SK-N-MC (cell line): Measurements from ENCODE around the gene TNNC1.

Experiments
- DNase-seq: peaks from one replicate; pipeline ENCODE4 v3.0.0-alpha.2; 2011; ENCODE audit warnings: low read depth, low spot score
- H3K27ac ChIP-seq: fragments of 200-600 bp; sonication (generic); 2 replicates; pipeline ENCODE4 v1.5.1; 2016; ENCODE audit warnings: mixed run types
- H3K36me3 ChIP-seq: fragments of 200-600 bp; sonication (generic); 2 replicates; pipeline ENCODE4 v1.6.1; 2017; ENCODE audit warnings: antibody characterized with exemption, low read length, mixed read lengths; ENCODE audit not compliant: insufficient read depth
- H3K4me3 ChIP-seq: fragments of 200-600 bp; sonication (generic); 2 replicates; pipeline ENCODE4 v1.5.1; 2016
- H3K9ac ChIP-seq: fragments of 200-600 bp; sonication (generic); 2 replicates; pipeline ENCODE4 v1.8.0; 2017; ENCODE audit warnings: mixed run types, mixed read lengths; ENCODE audit not compliant: insufficient read length
- H3K9me3 ChIP-seq: fragments of 200-600 bp; sonication (generic); 2 replicates; pipeline ENCODE4 v1.6.1; 2017; ENCODE audit warnings: low read depth, mild to moderate bottlenecking, antibody characterized with exemption, low read length, moderate library complexity, mixed read lengths
- EZH2 ChIP-seq: fragments of 200-600 bp; sonication (generic); IDR thresholded peaks from one replicate; pipeline ENCODE4 v1.6.1; 2017; ENCODE audit warnings: antibody characterized with exemption
- FOXP2 ChIP-seq: optimal IDR thresholded peaks from 2 replicates; pipeline ENCODE3; 2011; ENCODE audit warnings: mild to moderate bottlenecking, moderate library complexity; ENCODE audit not compliant: insufficient read depth; ENCODE audit errors: extremely low read length, control extremely low read depth
- POLR2AphosphoS5 ChIP-seq: IDR thresholded peaks from 2 replicates; pipeline ENCODE4 v1.6.1; 2012; ENCODE audit warnings: mild to moderate bottlenecking, low read depth, low read length, borderline replicate concordance

Gene TNNC1

DNA sequence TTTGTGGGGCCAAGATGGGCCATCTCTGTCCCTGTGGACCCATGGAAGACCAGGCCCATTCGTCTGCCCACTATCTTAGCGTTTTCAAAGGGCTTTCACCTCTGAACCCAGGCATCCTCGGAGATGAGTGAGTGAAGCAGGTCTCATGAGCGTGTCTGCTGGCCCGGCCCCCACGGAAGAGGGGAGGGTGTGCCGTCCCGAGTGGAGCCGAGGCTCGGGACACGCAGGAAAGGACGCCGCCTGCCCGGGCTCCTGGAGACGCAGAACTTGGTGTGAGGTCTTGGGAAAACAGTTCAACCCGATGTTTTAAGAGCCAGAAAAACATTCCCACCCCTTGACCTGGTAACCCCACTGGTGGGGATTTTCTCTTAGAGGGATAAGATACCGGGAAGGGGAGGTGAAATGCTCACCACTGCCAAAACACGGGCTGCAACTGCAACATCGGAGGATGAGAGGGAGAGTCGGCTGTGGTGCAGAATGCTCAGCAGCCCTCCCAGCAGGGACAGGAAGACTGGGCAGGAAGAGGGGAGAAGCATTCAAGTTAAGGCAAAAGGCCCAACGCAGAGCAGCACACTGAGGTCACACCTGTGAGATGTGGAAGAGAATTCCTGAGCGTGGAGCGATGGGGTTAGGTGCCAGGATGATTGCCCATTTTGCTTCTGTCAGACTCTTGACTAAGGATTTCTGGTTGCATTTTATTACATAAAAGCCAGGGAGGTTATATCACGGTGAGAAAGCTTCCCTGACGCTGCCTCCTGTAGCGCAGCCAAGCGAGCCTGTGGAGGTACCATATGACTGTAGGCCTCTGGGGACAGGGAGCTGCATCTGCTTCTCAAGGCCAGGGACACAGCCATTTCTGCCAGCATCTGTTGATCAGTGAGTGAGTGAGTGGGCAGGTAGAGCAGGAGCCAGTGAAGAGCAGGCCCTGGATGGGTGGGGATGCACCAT is 27.2 kb upstream of the TNNC1 start:
- DNase-seq = no peak
- TF ChIP-seq FOXP2 = no peak
- no peak for TF ChIP-seq EZH2
- no peak for TF ChIP-seq POLR2AphosphoS5
- Histone ChIP-seq H3K27ac (no peak overlapping the region), H3K9me3 (no peaks in the 10 kb centered on the region), H3K36me3 (peaks cover 5% of the 10 kb centered on the region; the same call in 1 of the 2 replicates), H3K9ac (no peak overlapping the region), H3K4me3 (no peak overlapping the region)

DNA sequence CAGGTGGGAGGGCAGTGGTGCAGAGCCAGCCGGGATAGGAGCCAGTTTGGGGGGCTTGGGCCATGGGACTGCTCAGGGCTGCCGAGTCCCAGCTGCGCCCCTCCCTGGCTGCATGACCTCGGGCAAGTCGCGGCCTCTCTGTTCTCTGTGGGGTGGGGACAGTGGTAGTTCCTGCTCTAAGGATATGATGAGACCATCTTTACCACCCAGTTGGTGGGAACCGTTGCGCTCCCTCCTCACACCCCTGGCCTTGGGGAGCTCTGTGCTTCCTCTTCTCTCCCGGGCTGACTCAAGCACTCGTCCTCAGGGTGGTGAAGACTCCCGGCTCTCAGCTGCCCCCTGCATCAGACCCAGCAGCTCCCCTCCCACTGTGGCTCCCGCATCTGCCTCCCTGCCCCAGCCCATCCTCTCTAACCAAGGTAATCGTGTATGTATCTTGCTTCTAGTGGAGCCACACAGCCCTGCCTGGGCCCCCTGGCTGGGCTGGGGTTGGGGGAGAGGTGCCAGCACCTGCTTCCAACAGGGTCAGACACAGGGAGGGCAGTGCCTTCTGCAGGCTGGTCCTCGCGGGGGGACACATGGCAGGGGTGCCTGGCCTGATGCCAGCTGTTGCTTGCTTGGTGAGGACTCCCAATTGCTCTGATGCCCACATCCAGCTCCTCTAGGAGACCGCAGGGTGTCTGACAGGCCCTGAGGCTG is 26.2 kb upstream of the TNNC1 start:
- Histone ChIP-seq H3K4me3 (no peak overlapping the region), H3K9ac (no peak overlapping the region), H3K27ac (no peak overlapping the region), H3K9me3 (no peaks in the 10 kb centered on the region), H3K36me3 (peaks cover 9% of the 10 kb centered on the region; the same call in 1 of the 2 replicates)
- DNase-seq = no peak
- TF ChIP-seq EZH2 = no peak
- TF ChIP-seq FOXP2 = no peak
- no peak for TF ChIP-seq POLR2AphosphoS5

DNA sequence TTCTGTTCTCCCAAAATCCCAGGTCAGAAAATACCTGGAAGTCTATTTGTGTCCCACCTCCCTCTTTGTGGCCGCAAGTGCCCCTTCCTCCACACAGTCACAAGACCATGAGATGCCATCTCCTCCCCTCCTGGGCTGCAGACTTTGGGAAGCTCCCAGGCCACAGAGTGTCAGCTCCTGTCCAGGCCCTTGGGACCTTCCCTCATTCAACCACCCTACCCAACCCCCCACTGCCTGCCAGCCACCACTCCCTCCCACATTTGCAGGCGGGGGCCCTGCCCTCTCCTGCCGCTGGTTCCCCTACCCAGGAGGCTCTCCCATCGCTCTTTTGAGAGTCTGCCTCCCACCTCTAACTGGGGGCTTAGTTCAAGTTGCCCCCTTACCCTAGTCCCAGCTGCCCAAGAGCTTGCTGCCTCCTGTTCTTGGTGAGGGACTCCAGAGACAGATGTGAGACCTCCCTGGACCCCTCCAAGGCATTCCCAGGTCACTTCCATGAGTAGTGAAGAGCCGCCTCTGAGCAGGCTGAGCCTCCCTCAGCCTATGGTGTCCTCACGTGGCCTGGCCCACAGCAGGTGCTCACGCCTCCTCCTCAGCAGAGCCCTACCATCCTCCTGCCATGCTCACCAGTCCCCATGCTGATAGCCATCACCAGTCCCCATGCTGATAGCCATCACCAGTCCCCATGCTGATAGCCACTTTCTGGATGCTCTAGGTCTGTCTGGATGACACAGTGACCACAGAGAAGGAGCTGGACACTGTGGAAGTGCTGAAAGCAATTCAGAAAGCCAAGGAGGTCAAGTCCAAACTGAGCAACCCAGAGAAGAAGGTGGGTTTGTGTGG is 25.4 kb upstream of the TNNC1 start:
- no peak for TF ChIP-seq EZH2
- no peak for TF ChIP-seq FOXP2
- no peak for TF ChIP-seq POLR2AphosphoS5
- Histone ChIP-seq H3K36me3 (peaks cover 9% of the 10 kb centered on the region; the same call in 1 of the 2 replicates), H3K27ac (no peak overlapping the region), H3K4me3 (no peak overlapping the region), H3K9ac (no peak overlapping the region), H3K9me3 (no peaks in the 10 kb centered on the region)
- DNase-seq = no peak

DNA sequence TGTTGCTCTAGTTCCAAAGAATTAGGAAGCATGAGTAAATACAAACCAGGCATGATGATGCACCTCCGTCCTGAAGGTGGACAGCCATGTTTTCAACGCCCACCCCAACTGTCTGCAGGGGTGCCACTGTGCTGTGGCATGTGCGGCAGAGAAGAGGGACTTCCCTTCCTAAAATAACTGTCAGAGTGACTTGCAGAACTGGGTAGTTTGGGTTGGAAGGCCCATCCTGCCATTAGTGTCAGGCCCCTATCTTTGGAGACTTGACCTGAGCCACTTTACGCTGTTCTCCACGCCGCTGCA is 23.9 kb upstream of the TNNC1 start:
- peaks cover 13% of the 10 kb centered on the region; the same call in 1 of the 2 replicates for H3K36me3 ChIP-seq
- no peak for DNase-seq
- no peak overlapping the region for H3K9ac ChIP-seq
- no peak overlapping the region for H3K4me3 ChIP-seq
- H3K9me3 ChIP-seq = no peaks in the 10 kb centered on the region
- TF ChIP-seq POLR2AphosphoS5 (no peak), EZH2 (no peak), FOXP2 (no peak)
- no peak overlapping the region for H3K27ac ChIP-seq

DNA sequence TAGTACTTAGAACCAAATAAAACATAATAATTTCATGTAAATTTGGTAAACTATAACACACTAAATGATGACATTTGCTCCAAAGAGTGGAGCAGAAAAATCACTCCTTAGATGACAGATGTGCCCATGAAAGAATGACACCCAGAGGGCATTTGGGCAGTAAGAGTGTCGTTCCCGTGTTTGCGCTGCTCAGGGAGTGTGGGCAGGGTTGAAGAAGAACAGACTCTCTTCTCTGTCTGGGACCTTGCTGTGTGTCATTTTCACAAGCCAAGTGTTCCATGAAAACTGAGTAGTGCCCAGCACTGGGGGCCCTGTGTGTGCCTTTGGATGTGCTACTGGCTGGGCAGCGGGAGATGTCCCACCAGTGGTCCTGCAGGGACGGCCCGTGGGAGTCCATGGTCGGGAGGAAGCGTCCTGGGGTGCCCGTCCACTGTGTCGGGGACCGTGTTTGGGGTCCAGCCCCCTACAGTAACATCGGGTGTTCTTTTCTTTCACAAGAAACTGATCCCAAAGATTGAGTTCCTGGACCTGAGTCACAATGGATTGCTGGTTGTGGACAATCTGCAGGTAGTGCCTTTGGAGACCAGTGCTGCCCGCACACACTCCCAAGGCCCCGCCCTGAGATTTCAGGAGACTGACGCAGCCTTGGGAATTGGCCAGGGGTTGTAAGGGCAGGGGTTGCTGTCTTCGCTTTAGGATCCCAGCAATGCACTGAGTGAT is 23.4 kb upstream of the TNNC1 start:
- Histone ChIP-seq H3K27ac (no peak overlapping the region), H3K4me3 (no peak overlapping the region), H3K9ac (no peak overlapping the region), H3K9me3 (no peaks in the 10 kb centered on the region), H3K36me3 (peaks cover 15% of the 10 kb centered on the region; the same call in 1 of the 2 replicates)
- no peak for DNase-seq
- TF ChIP-seq EZH2 = no peak
- TF ChIP-seq POLR2AphosphoS5 = no peak
- no peak for TF ChIP-seq FOXP2

DNA sequence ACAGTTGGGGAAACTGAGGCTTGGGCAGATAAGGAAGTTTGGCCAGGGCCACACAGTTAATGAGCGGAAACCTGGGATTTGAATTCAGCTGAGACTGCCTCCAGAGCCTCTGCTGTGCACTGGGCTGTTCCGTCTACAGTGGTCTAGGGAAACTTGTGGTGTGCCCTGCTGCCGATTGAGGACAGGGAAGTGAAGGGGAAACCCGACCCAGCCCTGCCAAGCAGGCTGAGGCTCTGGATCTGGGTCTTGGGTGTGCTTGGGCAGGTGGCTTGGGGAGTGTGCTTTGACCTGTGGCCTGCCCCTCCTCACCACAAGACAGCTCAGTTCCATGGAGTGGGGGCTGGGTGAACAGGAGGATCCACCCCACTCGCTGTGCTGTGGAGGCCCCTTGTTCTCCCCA is 19.2 kb upstream of the TNNC1 start:
- H3K4me3 ChIP-seq = no peak overlapping the region

DNA sequence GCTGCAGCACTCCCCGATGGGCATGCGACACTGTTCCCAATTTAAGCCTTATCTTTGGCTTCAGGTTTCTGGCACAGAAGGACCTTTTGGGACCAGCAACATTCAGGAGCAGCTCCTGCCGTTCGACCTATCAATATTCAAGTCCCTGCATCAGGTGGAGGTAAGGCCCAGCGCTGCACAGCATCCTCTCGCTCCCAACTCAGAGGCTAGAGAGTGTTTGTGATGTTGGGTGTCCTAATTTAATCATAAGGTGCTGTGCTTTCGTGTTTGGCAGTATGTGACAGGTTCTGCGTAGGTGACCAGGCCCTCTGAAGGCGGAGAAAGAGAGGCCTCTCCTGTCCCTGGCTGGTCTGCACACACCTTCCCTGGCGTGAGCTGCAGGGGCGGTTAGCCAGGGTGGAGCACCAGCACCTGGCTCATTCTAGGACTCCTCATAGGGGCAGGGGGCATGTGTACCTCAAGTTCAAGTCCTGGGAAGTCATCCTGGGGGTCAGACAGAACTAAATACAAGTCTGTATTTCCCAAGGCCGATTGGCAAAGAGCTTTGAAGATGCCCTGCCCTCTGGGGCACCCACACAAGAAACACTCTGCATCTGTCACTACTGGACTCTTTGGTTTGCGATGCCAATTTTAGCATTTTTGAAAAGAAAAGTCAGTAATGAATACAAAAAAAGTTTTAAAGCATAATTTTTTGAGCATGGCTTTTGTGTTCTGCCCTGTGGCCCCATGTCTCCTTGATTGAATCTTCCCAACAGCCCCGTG is 18.6 kb upstream of the TNNC1 start:
- Histone ChIP-seq H3K4me3 (no peak overlapping the region), H3K9me3 (no peaks in the 10 kb centered on the region), H3K36me3 (peaks cover 14% of the 10 kb centered on the region; the same call in 1 of the 2 replicates), H3K9ac (no peak overlapping the region), H3K27ac (no peak overlapping the region)
- no peak for TF ChIP-seq FOXP2
- DNase-seq = no peak

More for the DNA sequence above, 19.2 kb upstream of the TNNC1 start:
- no peak overlapping the region for H3K9ac ChIP-seq
- no peak for DNase-seq
- TF ChIP-seq POLR2AphosphoS5 = no peak
- TF ChIP-seq FOXP2 = no peak
- TF ChIP-seq EZH2 = no peak
- H3K9me3 ChIP-seq = no peaks in the 10 kb centered on the region
- no peak overlapping the region for H3K27ac ChIP-seq
- H3K36me3 ChIP-seq = peaks cover 16% of the 10 kb centered on the region; the same call in 1 of the 2 replicates
